Calu3 (cell line): ENCODE measurements around the gene ATP11A. TPM values are rescaled to one million over a fixed set of nuclear protein-coding genes. Genes with fewer than 3 reads are reported as not detected.
"Not testable (repeated sequence)": the region's sequence is repeated elsewhere in the genome, so short reads cannot be mapped to it uniquely, and the experiment has no call there.

Experiments used
- BruUV-seq: library from RNA; stranded (reverse); fragments of 400-500 nt; replicated peaks from 2 replicates; lab custom pipeline; 2021; lab: Mats Ljungman, UMichigan
- CTCF ChIA-PET: fragments of 300-600 bp; sonication (Branson Sonifier 250); formaldehyde crosslinking; loops from one replicate; lab custom pipeline; 2022; ENCODE audit warnings: antibody characterized with exemption; lab: Charles Lee
- DNase-seq: peaks from one replicate; pipeline ENCODE4 v3.0.0; 2022
- H3K27ac Mint-ChIP-seq: one replicate; pipeline ENCODE4 v1.8.0; 2022; ENCODE audit warnings: mixed read lengths; ENCODE audit not compliant: unreplicated experiment
- H3K27me3 Mint-ChIP-seq: one replicate; pipeline ENCODE4 v1.8.0; 2022; ENCODE audit warnings: mixed read lengths; ENCODE audit not compliant: unreplicated experiment
- H3K36me3 Mint-ChIP-seq: one replicate; pipeline ENCODE4 v1.8.0; 2022; ENCODE audit warnings: mild to moderate bottlenecking, moderate library complexity, mixed read lengths; ENCODE audit not compliant: insufficient read depth, unreplicated experiment
- H3K4me1 Mint-ChIP-seq: one replicate; pipeline ENCODE4 v1.8.0; 2022; ENCODE audit warnings: mild to moderate bottlenecking, low read depth, mixed read lengths; ENCODE audit not compliant: unreplicated experiment
- H3K4me3 Mint-ChIP-seq: one replicate; pipeline ENCODE4 v1.8.0; 2022; ENCODE audit warnings: mild to moderate bottlenecking, low read depth, moderate library complexity, mixed read lengths; ENCODE audit not compliant: unreplicated experiment
- H3K9me3 Mint-ChIP-seq: one replicate; pipeline ENCODE4 v1.8.0; 2022; ENCODE audit warnings: low read depth, mixed read lengths; ENCODE audit not compliant: unreplicated experiment
- CTCF ChIP-seq: fragments of 200-600 bp; IDR thresholded peaks from one replicate; pipeline ENCODE4 v1.8.0; 2022; ENCODE audit warnings: antibody characterized with exemption; ENCODE audit not compliant: unreplicated experiment
- intact Hi-C: fragments of 100-400 bp; cut with micrococcal nuclease; formaldehyde crosslinking; loops from one replicate; pipeline ENCODE4 v1.10.0; 2022; ENCODE audit not compliant: unreplicated experiment
- total RNA-seq: library from RNA; stranded (reverse); gene quantifications from 2 replicates; pipeline ENCODE4 v1.2.3, GENCODE V29; 2022

Gene ATP11A
- total RNA-seq, 1 experiment from 2014 or later, result 115 TPM

GRCh38 chr13:112799394-112799793 is 109.6 kb downstream of the ATP11A start:
- H3K4me1 Mint-ChIP-seq, result no peaks in the 10 kb centered on the region
- H3K36me3 Mint-ChIP-seq, result peaks cover 4% of the 10 kb centered on the region
- no peak overlapping the region for H3K27ac Mint-ChIP-seq
- CTCF ChIA-PET, result no interaction called here
- no peak for DNase-seq
- no TSS peak for BruUV-seq
- intact Hi-C loops, result no loop called here
- H3K27me3 Mint-ChIP-seq, result no peaks in the 10 kb centered on the region
- TF ChIP-seq CTCF, result no peak
- no peak overlapping the region for H3K4me3 Mint-ChIP-seq
- H3K9me3 Mint-ChIP-seq, result no peaks in the 10 kb centered on the region

GRCh38 chr13:112800057-112800456 is 110.2 kb downstream of the ATP11A start:
- no TSS peak for BruUV-seq
- CTCF ChIA-PET, result no interaction called here
- Mint-ChIP-seq H3K27ac (no peak overlapping the region), H3K4me1 (no peaks in the 10 kb centered on the region), H3K36me3 (peaks cover 5% of the 10 kb centered on the region), H3K27me3 (no peaks in the 10 kb centered on the region), H3K9me3 (no peaks in the 10 kb centered on the region), H3K4me3 (no peak overlapping the region)
- no peak for TF ChIP-seq CTCF
- intact Hi-C loops, result no loop called here
- no peak for DNase-seq

- H3K27me3 Mint-ChIP-seq, H3K27ac Mint-ChIP-seq, H3K36me3 Mint-ChIP-seq, BruUV-seq, H3K9me3 Mint-ChIP-seq, intact Hi-C loops, H3K4me3 Mint-ChIP-seq, H3K4me1 Mint-ChIP-seq, CTCF ChIA-PET, DNase-seq: not testable (repeated sequence)
Measured at GRCh38 chr13:112800807-112801206, 111.0 kb downstream of the ATP11A start.

GRCh38 chr13:112802802-112803195 is 113.0 kb downstream of the ATP11A start:
- intact Hi-C loops, result no loop called here
- DNase-seq, result no peak
- BruUV-seq, result no TSS peak
- Mint-ChIP-seq H3K27me3 (no peaks in the 10 kb centered on the region), H3K9me3 (no peaks in the 10 kb centered on the region), H3K4me3 (no peak overlapping the region), H3K27ac (no peak overlapping the region), H3K36me3 (peaks cover 9% of the 10 kb centered on the region), H3K4me1 (no peaks in the 10 kb centered on the region)
- TF ChIP-seq CTCF, result no peak
- CTCF ChIA-PET, result no interaction called here

GRCh38 chr13:112803422-112803821 is 113.6 kb downstream of the ATP11A start:
- Mint-ChIP-seq H3K4me1 (no peaks in the 10 kb centered on the region), H3K9me3 (no peaks in the 10 kb centered on the region), H3K27me3 (no peaks in the 10 kb centered on the region), H3K27ac (no peak overlapping the region), H3K36me3 (peaks cover 9% of the 10 kb centered on the region), H3K4me3 (no peak overlapping the region)
- TF ChIP-seq CTCF, result no peak
- no peak for DNase-seq
- intact Hi-C loops, result no loop called here
- BruUV-seq, result no TSS peak
- CTCF ChIA-PET, result no interaction called here
